HL-60/S4 treated with phorbol 12-myristate 13-acetate at 8.2 ng/mL for 4 days and 3 days (cell line): Measurements from ENCODE around the gene STEAP1B.
"Not testable (repeated sequence)": the region's sequence is repeated elsewhere in the genome, so short reads cannot be mapped to it uniquely, and the experiment has no call there.

Source experiments
- in situ Hi-C: fragments of 300-500 bp; cut with MboI; formaldehyde crosslinking; loops from 2 replicates; pipeline ENCODE4 v1.15.0; 2022; ENCODE audit warnings: low sequenced_read_pairs

Gene STEAP1B

GRCh38 chr7:22499888-22500689, at the start of gene STEAP1B:
Gene STEAP1B, minus strand, starts transcription at chr7:22500188. Its CDS starts 5,333 bp downstream, at chr7:22494855.
- in situ Hi-C loops, result not testable (repeated sequence)

GRCh38 chr7:22549051-22549450, 49.1 kb upstream of the STEAP1B start:
- in situ Hi-C loops, result no loop called here

- in situ Hi-C loops, result no loop called here
Measured at GRCh38 chr7:22548313-22548712, 48.3 kb upstream of the STEAP1B start.

- in situ Hi-C loops, result no loop called here
Measured at GRCh38 chr7:22546769-22547168, 46.8 kb upstream of the STEAP1B start.

GRCh38 chr7:22545529-22545928, 45.5 kb upstream of the STEAP1B start:
- in situ Hi-C loops, result no loop called here

- in situ Hi-C loops, result no loop called here
Measured at GRCh38 chr7:22544245-22544644, 44.3 kb upstream of the STEAP1B start.

- in situ Hi-C loops, result no loop called here
Measured at GRCh38 chr7:22543169-22543568, 43.2 kb upstream of the STEAP1B start.

GRCh38 chr7:22542669-22543068, 42.7 kb upstream of the STEAP1B start:
- in situ Hi-C loops, result no loop called here

- in situ Hi-C loops, result no loop called here
Measured at GRCh38 chr7:22542254-22542653, 42.3 kb upstream of the STEAP1B start.

- in situ Hi-C loops, result no loop called here
Measured at GRCh38 chr7:22541789-22542188, 41.8 kb upstream of the STEAP1B start.

- in situ Hi-C loops, result not testable (repeated sequence)
Measured at GRCh38 chr7:22528537-22528936, 28.5 kb upstream of the STEAP1B start.

- in situ Hi-C loops, result not testable (repeated sequence)
Measured at GRCh38 chr7:22524353-22524947, 24.5 kb upstream of the STEAP1B start.

GRCh38 chr7:22523478-22524352, 23.7 kb upstream of the STEAP1B start:
- in situ Hi-C loops, result not testable (repeated sequence)

GRCh38 chr7:22519560-22519959, 19.6 kb upstream of the STEAP1B start:
- in situ Hi-C loops, result not testable (repeated sequence)

- in situ Hi-C loops, result not testable (repeated sequence)
Measured at GRCh38 chr7:22516950-22517349, 17.0 kb upstream of the STEAP1B start.

- in situ Hi-C loops, result not testable (repeated sequence)
Measured at GRCh38 chr7:22514963-22515362, 15.0 kb upstream of the STEAP1B start.

- in situ Hi-C loops, result not testable (repeated sequence)
Measured at GRCh38 chr7:22507320-22507719, 7.3 kb upstream of the STEAP1B start.

- in situ Hi-C loops, result not testable (repeated sequence)
Measured at GRCh38 chr7:22506316-22507020, 6.5 kb upstream of the STEAP1B start.

- in situ Hi-C loops, result not testable (repeated sequence)
Measured at GRCh38 chr7:22504519-22504918, 4.5 kb upstream of the STEAP1B start.

GRCh38 chr7:22502104-22502503, 2.1 kb upstream of the STEAP1B start:
- in situ Hi-C loops, result not testable (repeated sequence)

GRCh38 chr7:22501336-22501735, 1.3 kb upstream of the STEAP1B start:
- in situ Hi-C loops, result not testable (repeated sequence)
